Transverse colon (tissue), 4 donors: Measurements from ENCODE around the gene MAMDC2. TPM values are rescaled to one million over a fixed set of nuclear protein-coding genes. Genes with fewer than 3 reads are reported as not detected.

ENCODE experiments used
- DNase-seq: peaks from one replicate; pipeline ENCODE4 v3.0.0-alpha.2; 2019
- H3K27ac ChIP-seq, 4 donors: fragments of 200-600 bp; sonication (generic); 2 replicates each; pipeline ENCODE4 v1.5.1; 2016 to 2018; ENCODE audit warnings: inconsistent platforms in 4 of 4
- H3K27me3 ChIP-seq: fragments of 200-600 bp; sonication (generic); 2 replicates; pipeline ENCODE4 v1.5.1; 2017; ENCODE audit warnings: inconsistent platforms
- H3K36me3 ChIP-seq, 4 donors: fragments of 200-600 bp; sonication (generic); 2 replicates each; pipeline ENCODE4 v1.5.1; 2017 to 2019; ENCODE audit warnings: inconsistent platforms in 4 of 4
- H3K4me1 ChIP-seq, 4 donors: fragments of 200-600 bp; sonication (generic); 2 replicates each; pipeline ENCODE4 v1.5.1; 2017 to 2020; ENCODE audit warnings: inconsistent platforms in 4 of 4
- H3K4me3 ChIP-seq, 4 donors: fragments of 200-600 bp; sonication (generic); 1 replicate in 1 of 4; 2 replicates in 3 of 4; pipeline versions ENCODE4 v1.5.1 to v1.6.1; 2017 to 2019; ENCODE audit warnings: inconsistent platforms in 4 of 4
- H3K9me3 ChIP-seq, 2 donors: fragments of 200-600 bp; sonication (generic); 2 replicates each; pipeline ENCODE4 v1.5.1; 2017 to 2019; ENCODE audit warnings: inconsistent platforms in 2 of 2
- CTCF ChIP-seq, 5 experiments: fragments of 200-600 bp in 3 of 5; fragments of 450-650 bp in 2 of 5; sonication (generic) in 3 of 5; IDR thresholded peaks; 1 replicate in 2 of 5; 2 replicates in 3 of 5; pipeline ENCODE4 v1.5.1; 2016 to 2017; ENCODE audit warnings: antibody characterized with exemption in 5 of 5, inconsistent platforms in 3 of 5, mild to moderate bottlenecking in 2 of 5, moderate library complexity in 1 of 5
- EP300 ChIP-seq: sonication (generic); formaldehyde crosslinking; IDR thresholded peaks from one replicate; pipeline ENCODE4 v1.6.1; 2017; ENCODE audit warnings: antibody characterized with exemption, low read depth
- POLR2A ChIP-seq: fragments of 450-650 bp; IDR thresholded peaks from one replicate; pipeline ENCODE4 v1.6.1; 2016; ENCODE audit warnings: antibody characterized with exemption, mild to moderate bottlenecking, moderate library complexity
- POLR2AphosphoS5 ChIP-seq, 3 donors: sonication (generic); formaldehyde crosslinking; IDR thresholded peaks; one replicate each; pipeline ENCODE4 v1.6.1; 2016; ENCODE audit warnings: antibody characterized with exemption in 3 of 3
- WGBS, 2 donors: methylation state at CpG; one replicate each; pipeline ENCODE4 v1.1.5; 2018; ENCODE audit warnings: low coverage in 1 of 2; 5-methylcytosine and 5-hydroxymethylcytosine counted together
- in situ Hi-C, 4 donors: fragments of 200-750 bp; cut with MboI; loops; one replicate each; pipeline versions ENCODE4 v1.15.0 to v1.15.1; 2017; ENCODE audit warnings: low sequenced_read_pairs in 3 of 4, low pct_ligation_motif_present in 1 of 4, low pct_unique_long_range_greater_than_20kb in 1 of 4
- intact Hi-C: fragments of 100-400 bp; cut with DNase I; formaldehyde crosslinking; loops from one replicate; pipeline ENCODE4 v1.15.1; 2023; ENCODE audit warnings: low total_unique reads
- total RNA-seq, 4 donors: library from RNA; depleted of rRNA; stranded (reverse); fragments of >200 nt; gene quantifications; one replicate each; pipeline ENCODE4 v1.1.0, GENCODE V29; 2016

MAMDC2 gene
- 10 to 100 TPM in 3 of 4 donors, 1 to 10 TPM in 1; 7.4 to 40.5 (median 28.9) TPM for total RNA-seq

GRCh38 chr9:70043689-70044489 lies at the start of gene MAMDC2:
Gene MAMDC2 (plus strand): TSS chr9:70043848. CDS start chr9:70044198, 350 bp downstream.
- Histone ChIP-seq H3K4me1 (peaks cover 4 to 33% (median 9%) of the 10 kb centered on the region in 4 donors), H3K27ac (peak within 1 kb of the TSS; percentile 83 to 92 (median 88)), H3K36me3 (no peaks in the 10 kb centered on the region), H3K9me3 (no peaks in the 10 kb centered on the region), H3K27me3 (peaks cover 21% of the 10 kb centered on the region), H3K4me3 (peak within 1 kb of the TSS; percentile 47 to 64 (median 49))
- 3% methylated on average over 41 of the region's 55 CpGs; no CpG with 5 or more reads in 1 of the 2 donors for WGBS, 2 donors
- TF ChIP-seq POLR2A: peak; percentile 65
- TF ChIP-seq POLR2AphosphoS5 (IDR thresholded peaks at IDR 0.05): peak; percentile 66 to 83 (median 68)
- TF ChIP-seq CTCF (IDR thresholded peaks at IDR 0.05): no peak
- no peak for TF ChIP-seq EP300
- in situ Hi-C loops (no loop called here), intact Hi-C loops (loop anchor here (5.0 to 10.0 kb wide), 3 partner anchors 63 to 371 kb away; partner anchors contain the start of gene KLF9)
- DNase-seq: peak; percentile 42

GRCh38 chr9:69995846-69996245 lies 47.8 kb upstream of the MAMDC2 start:
- DNase-seq: no peak
- Histone ChIP-seq H3K27ac (no peak overlapping the region), H3K4me3 (no peak overlapping the region), H3K36me3 (no peaks in the 10 kb centered on the region), H3K4me1 (peaks cover 0 to 8% (median 0%) of the 10 kb centered on the region in 4 donors), H3K9me3 (no peaks in the 10 kb centered on the region), H3K27me3 (no peaks in the 10 kb centered on the region)
- in situ Hi-C loops (loop anchor here in 1 of 4 donors (25.0 kb wide), 1 partner anchor 591 kb away; no protein-coding TSS in a partner anchor), intact Hi-C loops (no loop called here)
- WGBS, 2 donors: 80 to 100% methylated on average over 1 of the region's 1 CpG
- no peak for TF ChIP-seq CTCF (IDR thresholded peaks at IDR 0.05)
- TF ChIP-seq POLR2AphosphoS5 (IDR thresholded peaks at IDR 0.05): no peak
- no peak for TF ChIP-seq POLR2A

- 10 to 46% methylated on average over 1 to 2 of the region's 2 CpGs for WGBS, 2 donors
- in situ Hi-C loops: loop anchor here in 1 of 4 donors (25.0 kb wide), 1 partner anchor 590 kb away; no protein-coding TSS in a partner anchor
These were observed 46.7 kb upstream of the MAMDC2 start for GRCh38 chr9:69996967-69997366.

GRCh38 chr9:69997524-69997923 lies 46.1 kb upstream of the MAMDC2 start:
- in situ Hi-C loops: loop anchor here in 1 of 4 donors (25.0 kb wide), 1 partner anchor 590 kb away; no protein-coding TSS in a partner anchor
- H3K36me3 ChIP-seq: no peaks in the 10 kb centered on the region
- peak overlapping the region in 3 of 4 donors; percentile 17 to 48 (median 45) for H3K27ac ChIP-seq
- H3K9me3 ChIP-seq: no peaks in the 10 kb centered on the region
- no peak for TF ChIP-seq POLR2A
- intact Hi-C loops: no loop called here
- no peak overlapping the region for H3K4me3 ChIP-seq
- DNase-seq: no peak
- 69 to 86% methylated on average over 2 of the region's 2 CpGs for WGBS, 2 donors
- peaks cover 0 to 8% (median 0%) of the 10 kb centered on the region in 4 donors for H3K4me1 ChIP-seq
- H3K27me3 ChIP-seq: no peaks in the 10 kb centered on the region

More at GRCh38 chr9:69996967-69997366, 46.7 kb upstream of the MAMDC2 start:
- Histone ChIP-seq H3K4me1 (peaks cover 0 to 8% (median 0%) of the 10 kb centered on the region in 4 donors), H3K9me3 (no peaks in the 10 kb centered on the region), H3K27ac (peak overlapping the region in 3 of 4 donors; percentile 17 to 48 (median 45)), H3K4me3 (no peak overlapping the region), H3K36me3 (no peaks in the 10 kb centered on the region), H3K27me3 (no peaks in the 10 kb centered on the region)
- intact Hi-C loops: no loop called here
- TF ChIP-seq EP300 (no peak), POLR2AphosphoS5 (IDR thresholded peaks at IDR 0.05) (peak in 2 of 3 donors; percentile 24 to 71)
- DNase-seq: no peak

- WGBS, 2 donors: 90 to 100% methylated on average over 1 of the region's 1 CpG
- Histone ChIP-seq H3K4me1 (peaks cover 0 to 8% (median 0%) of the 10 kb centered on the region in 4 donors), H3K4me3 (no peak overlapping the region), H3K27me3 (no peaks in the 10 kb centered on the region), H3K9me3 (no peaks in the 10 kb centered on the region), H3K27ac (no peak overlapping the region), H3K36me3 (no peaks in the 10 kb centered on the region)
- DNase-seq: no peak
- in situ Hi-C loops (loop anchor here in 1 of 4 donors (25.0 kb wide), 1 partner anchor 588 kb away; no protein-coding TSS in a partner anchor), intact Hi-C loops (no loop called here)
- TF ChIP-seq POLR2A: no peak
- TF ChIP-seq EP300: no peak
- no peak for TF ChIP-seq CTCF (IDR thresholded peaks at IDR 0.05)
- TF ChIP-seq POLR2AphosphoS5 (IDR thresholded peaks at IDR 0.05): no peak
These were observed 44.3 kb upstream of the MAMDC2 start for GRCh38 chr9:69999315-69999714.
